ENCODE results near the gene TBC1D12.
"Not testable (repeated sequence)": the region's sequence is repeated elsewhere in the genome, so short reads cannot be mapped to it uniquely, and the experiment has no call there.

Gene TBC1D12

GRCh38 chr10:94546049-94546900 is 143.9 kb downstream of the TBC1D12 start:
- DNase-seq (ENCODE audit: low read depth), result no peak

GRCh38 chr10:94546901-94547185 is 144.5 kb downstream of the TBC1D12 start:
- DNase-seq (ENCODE audit: low read depth), result no peak

GRCh38 chr10:94549221-94549620 is 146.9 kb downstream of the TBC1D12 start:
- no peak for DNase-seq (ENCODE audit: low read depth)

- not testable (repeated sequence) for DNase-seq (ENCODE audit: low read depth)
Measured at GRCh38 chr10:94567714-94568307, 165.5 kb downstream of the TBC1D12 start.

- DNase-seq (ENCODE audit: low read depth), result no peak
Measured at GRCh38 chr10:94571081-94571480, 168.7 kb downstream of the TBC1D12 start.

- no peak for DNase-seq (ENCODE audit: low read depth)
Measured at GRCh38 chr10:94571528-94571927, 169.2 kb downstream of the TBC1D12 start.

GRCh38 chr10:94578790-94579189 is 176.4 kb downstream of the TBC1D12 start:
- no peak for DNase-seq (ENCODE audit: low read depth)

- no peak for DNase-seq (ENCODE audit: low read depth)
Measured at GRCh38 chr10:94583124-94583523, 180.8 kb downstream of the TBC1D12 start.

Data from activated T-helper 9 cell treated with anti-CD3 and anti-CD28 coated beads, Interleukin-2, amount 50 U/mL, for 16 hours (primary cell).